ENCODE data around the gene CLSTN3. TPM values are rescaled to one million over a fixed set of nuclear protein-coding genes. Genes with fewer than 3 reads are reported as not detected.

CLSTN3 gene
- total and polyA plus RNA-seq, 9 of the 15 experiments (the other 6 are each of a cell fraction or from before 2014, with no cell fraction given): 0.08 to 23.2 (median 11.0) TPM

DNA sequence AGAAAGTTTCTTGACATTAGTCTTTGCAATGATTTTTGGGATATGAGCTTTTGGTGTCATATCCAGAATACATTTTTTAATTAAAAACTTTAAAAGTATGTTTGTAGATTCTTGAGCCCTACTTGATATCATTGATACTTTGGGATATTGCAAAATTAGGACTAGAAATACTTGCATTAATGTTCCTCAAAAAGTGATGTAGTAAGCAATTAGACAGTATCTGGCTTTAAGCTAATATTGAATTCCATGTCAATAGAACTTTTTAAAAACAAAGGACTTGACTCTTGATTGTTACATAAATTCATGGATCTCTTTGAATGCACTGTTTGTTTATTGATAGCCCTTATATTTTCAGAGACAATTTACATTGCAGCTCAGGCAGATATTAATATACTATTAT lies 74.9 kb downstream of the CLSTN3 start:
- Histone ChIP-seq H3K9me3 (replicated peaks; ENCODE audit: control insufficient read depth, insufficient read depth, low read depth, low read length) (no peaks in the 10 kb centered on the region), H3K79me2 (ENCODE audit: control insufficient read depth, insufficient read depth, low read length) (no peaks in the 10 kb centered on the region), H3K9me1 (ENCODE audit: control insufficient read depth, insufficient read depth, low read length) (no peaks in the 10 kb centered on the region), H3K27ac (ENCODE audit: extremely low read depth, low read depth, low read length) (no peak overlapping the region), H3K4me3 (no peak overlapping the region), H4K20me1 (replicated peaks; ENCODE audit: control insufficient read depth, insufficient read depth, low read length) (no peaks in the 10 kb centered on the region), H2AFZ (ENCODE audit: low read depth, low read length) (no peak overlapping the region), H3K9ac (ENCODE audit: insufficient read depth in 1 of 2, low read depth in 2 of 2, low read length in 2 of 2) (no peak overlapping the region), H3K27me3 (ENCODE audit: control insufficient read depth in 2 of 2, insufficient read depth in 2 of 2, low read length in 2 of 2) (no peaks in the 10 kb centered on the region), H3K4me2 (ENCODE audit: insufficient read depth, low read length) (no peak overlapping the region), H3K36me3 (ENCODE audit: control insufficient read depth, insufficient read depth, low read length) (peaks cover 79% of the 10 kb centered on the region), H3K4me1 (replicated peaks in 1 of 2; ENCODE audit: control insufficient read depth in 2 of 2, insufficient read depth in 2 of 2, low read length in 2 of 2) (no peaks in the 10 kb centered on the region)
- ChIA-PET POLR2A (interaction anchor here (0.5 kb wide), 1 partner anchor 290 kb away, joined by 3 read pairs; no protein-coding TSS in a partner anchor), CTCF (ENCODE audit: low intra/inter-chr PET ratio) (no interaction called here)
- ATAC-seq (no peak), DNase-seq (ENCODE audit: extremely low read depth in 1 of 4, low spot score in 3 of 4) (no peak), FAIRE-seq (no peak)
- BruUV-seq (replicated peaks): no TSS peak
- intact Hi-C loops (cut with micrococcal nuclease): no loop called here
- in situ Hi-C loops (cut with MboI): no loop called here
- TF ChIP-seq TEAD1 (CRISPR knock-in tag; IDR thresholded peaks at IDR 0.05) (no peak), RFX5 (IDR thresholded peaks at IDR 0.05; ENCODE audit: low read depth, low read length) (no peak), CCNT2 (IDR thresholded peaks at IDR 0.05; ENCODE audit: borderline replicate concordance, extremely low read depth, insufficient read length, low read depth, low read length) (no peak), GATAD2A (IDR thresholded peaks at IDR 0.05) (no peak), FOXP1 (CRISPR knock-in tag; IDR thresholded peaks at IDR 0.05) (no peak), POLR3A (IDR thresholded peaks at IDR 0.05; ENCODE audit: borderline replicate concordance, extremely low read depth, insufficient read depth, insufficient read length) (no peak), ZBTB5 (IDR thresholded peaks at IDR 0.05) (no peak), TBL1XR1 (IDR thresholded peaks at IDR 0.05; ENCODE audit: low read length in 2 of 2) (no peak), SNRNP70 (optimal IDR thresholded peaks at IDR 0.05; ENCODE audit: low read depth, low read length) (no peak), NCOR1 (IDR thresholded peaks at IDR 0.05) (no peak), RBBP5 (IDR thresholded peaks at IDR 0.05; ENCODE audit: borderline replicate concordance, insufficient read depth, low read length, poor library complexity, severe bottlenecking) (no peak), ZNF655 (CRISPR knock-in tag; IDR thresholded peaks at IDR 0.05) (no peak), KLF16 (IDR thresholded peaks at IDR 0.05) (no peak)
- TF ChIP-seq, protein P1, sequence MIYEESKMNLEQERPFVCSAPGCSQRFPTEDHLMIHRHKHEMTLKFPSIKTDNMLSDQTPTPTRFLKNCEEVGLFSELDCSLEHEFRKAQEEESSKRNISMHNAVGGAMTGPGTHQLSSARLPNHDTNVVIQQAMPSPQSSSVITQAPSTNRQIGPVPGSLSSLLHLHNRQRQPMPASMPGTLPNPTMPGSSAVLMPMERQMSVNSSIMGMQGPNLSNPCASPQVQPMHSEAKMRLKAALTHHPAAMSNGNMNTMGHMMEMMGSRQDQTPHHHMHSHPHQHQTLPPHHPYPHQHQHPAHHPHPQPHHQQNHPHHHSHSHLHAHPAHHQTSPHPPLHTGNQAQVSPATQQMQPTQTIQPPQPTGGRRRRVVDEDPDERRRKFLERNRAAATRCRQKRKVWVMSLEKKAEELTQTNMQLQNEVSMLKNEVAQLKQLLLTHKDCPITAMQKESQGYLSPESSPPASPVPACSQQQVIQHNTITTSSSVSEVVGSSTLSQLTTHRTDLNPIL (CRISPR knock-in tag; IDR thresholded peaks at IDR 0.05): no peak

Measured in K562 (cell line).